IMR-90 (cell line): ENCODE data around the gene FBXW12.
"Not testable (repeated sequence)": the region's sequence is repeated elsewhere in the genome, so short reads cannot be mapped to it uniquely, and the experiment has no call there.

Experiments
- CEBPB ChIP-seq: IDR thresholded peaks from 2 replicates; pipeline ENCODE4 v1.6.1; 2012; ENCODE audit warnings: low read depth, low read length, improper control_type of control experiment
- FOS ChIP-seq: fragments of 150-350 bp; IDR thresholded peaks from 2 replicates; pipeline ENCODE4 v1.6.1; 2016; ENCODE audit warnings: low read depth, low read length
- MAFK ChIP-seq: IDR thresholded peaks from 2 replicates; pipeline ENCODE4 v1.6.1; 2012; ENCODE audit warnings: low read depth, low read length, improper control_type of control experiment
- POLR2A ChIP-seq: IDR thresholded peaks from 2 replicates; pipeline ENCODE4 v1.6.1; 2012; ENCODE audit warnings: mild to moderate bottlenecking, low read depth, low read length
- RFX5 ChIP-seq: IDR thresholded peaks from 2 replicates; pipeline ENCODE4 v1.8.0; 2012; ENCODE audit warnings: low read depth, mild to moderate bottlenecking, low read length, moderate library complexity
- USF2 ChIP-seq: fragments of 150-350 bp; IDR thresholded peaks from 2 replicates; pipeline ENCODE4 v1.6.1; 2017; ENCODE audit warnings: mild to moderate bottlenecking, antibody characterized with exemption, low read length, low read depth
- TF ChIP-seq, protein P1 (sequence below): conservative IDR thresholded peaks from 2 replicates; pipeline ENCODE4 v1.5.1; 2012; ENCODE audit warnings: mild to moderate bottlenecking, low read depth, low read length, improper control_type of control experiment

- TF ChIP-seq POLR2A, RFX5, USF2, MAFK, CEBPB, FOS: not testable (repeated sequence)
- TF ChIP-seq, protein P1, sequence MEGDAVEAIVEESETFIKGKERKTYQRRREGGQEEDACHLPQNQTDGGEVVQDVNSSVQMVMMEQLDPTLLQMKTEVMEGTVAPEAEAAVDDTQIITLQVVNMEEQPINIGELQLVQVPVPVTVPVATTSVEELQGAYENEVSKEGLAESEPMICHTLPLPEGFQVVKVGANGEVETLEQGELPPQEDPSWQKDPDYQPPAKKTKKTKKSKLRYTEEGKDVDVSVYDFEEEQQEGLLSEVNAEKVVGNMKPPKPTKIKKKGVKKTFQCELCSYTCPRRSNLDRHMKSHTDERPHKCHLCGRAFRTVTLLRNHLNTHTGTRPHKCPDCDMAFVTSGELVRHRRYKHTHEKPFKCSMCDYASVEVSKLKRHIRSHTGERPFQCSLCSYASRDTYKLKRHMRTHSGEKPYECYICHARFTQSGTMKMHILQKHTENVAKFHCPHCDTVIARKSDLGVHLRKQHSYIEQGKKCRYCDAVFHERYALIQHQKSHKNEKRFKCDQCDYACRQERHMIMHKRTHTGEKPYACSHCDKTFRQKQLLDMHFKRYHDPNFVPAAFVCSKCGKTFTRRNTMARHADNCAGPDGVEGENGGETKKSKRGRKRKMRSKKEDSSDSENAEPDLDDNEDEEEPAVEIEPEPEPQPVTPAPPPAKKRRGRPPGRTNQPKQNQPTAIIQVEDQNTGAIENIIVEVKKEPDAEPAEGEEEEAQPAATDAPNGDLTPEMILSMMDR = not testable (repeated sequence)
These were observed 38.4 kb upstream of the FBXW12 start, which contains the start of gene SPINK8 for GRCh38 chr3:48333346-48334245.
